ENCODE results near the gene GPHB5. TPM values are rescaled to one million over a fixed set of nuclear protein-coding genes. Genes with fewer than 3 reads are reported as not detected.

GPHB5 gene
- total RNA-seq, 1 donor from 2014 or later: not detected

DNA sequence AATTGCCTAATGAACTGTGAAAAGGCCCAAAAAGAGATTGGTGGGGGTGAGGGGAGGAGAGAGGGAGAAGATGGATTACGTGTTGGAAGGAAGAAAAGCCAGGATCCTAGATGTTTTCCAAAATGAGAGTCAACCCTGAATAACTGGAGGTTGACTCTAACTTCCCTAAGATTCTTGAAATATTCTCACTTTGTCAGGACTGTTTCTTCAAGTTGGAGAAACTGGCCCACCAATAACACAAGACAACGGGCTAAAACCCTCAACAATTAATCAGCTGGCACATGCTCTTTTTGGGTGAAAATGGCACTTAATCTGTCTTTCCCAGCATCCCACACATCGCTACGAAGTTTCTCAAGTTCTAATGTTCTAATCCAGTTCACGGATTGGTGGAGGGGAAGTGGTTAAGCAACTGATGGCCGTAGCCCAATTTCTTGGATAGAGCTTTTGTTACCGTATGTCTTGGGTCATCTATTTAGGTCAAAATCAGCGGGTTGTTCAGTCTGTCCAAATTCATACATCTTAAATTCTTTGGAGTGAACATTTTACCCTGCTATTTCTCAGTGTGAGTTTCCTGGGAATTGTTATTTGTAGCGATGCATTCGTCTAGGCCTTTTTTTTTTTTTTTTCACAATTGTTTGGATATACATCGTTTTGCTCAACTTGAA is 49.0 kb downstream of the GPHB5 start:
- H3K4me1 Mint-ChIP-seq (ENCODE audit: low read depth, unreplicated experiment): peaks cover 14% of the 10 kb centered on the region
- Histone ChIP-seq H3K4me2 (ENCODE audit: low read length) (no peak overlapping the region), H2AFZ (ENCODE audit: low read depth, low read length) (no peak overlapping the region), H3K9me3 (ENCODE audit: insufficient read depth, low read depth, low read length) (no peaks in the 10 kb centered on the region), H3K4me3 (ENCODE audit: insufficient read depth, low read depth, low read length) (no peak overlapping the region), H3K27me3 (ENCODE audit: insufficient read depth, low read length) (no peaks in the 10 kb centered on the region), H3K79me2 (ENCODE audit: insufficient read depth, low read length) (peaks cover 31% of the 10 kb centered on the region), H3K9ac (ENCODE audit: low read length) (no peak overlapping the region), H3K36me3 (ENCODE audit: insufficient read depth, low read length) (peaks cover 11% of the 10 kb centered on the region), H4K20me1 (ENCODE audit: insufficient read depth, low read length) (peaks cover 20% of the 10 kb centered on the region), H3K27ac (ENCODE audit: low read depth, low read length) (no peak overlapping the region), H3K4me1 (ENCODE audit: insufficient read depth, low read length) (no peaks in the 10 kb centered on the region)
- no peak overlapping the region for H3K27ac Mint-ChIP-seq (ENCODE audit: unreplicated experiment)
- DNase-seq (ENCODE audit: low read depth): peak; percentile 86
- no peak overlapping the region for H3K4me3 Mint-ChIP-seq (ENCODE audit: unreplicated experiment)
- H3K9me3 Mint-ChIP-seq (ENCODE audit: unreplicated experiment): peaks cover 2% of the 10 kb centered on the region
- peaks cover 19% of the 10 kb centered on the region for H3K36me3 Mint-ChIP-seq (ENCODE audit: low read depth, unreplicated experiment)
- TF ChIP-seq, protein P1, sequence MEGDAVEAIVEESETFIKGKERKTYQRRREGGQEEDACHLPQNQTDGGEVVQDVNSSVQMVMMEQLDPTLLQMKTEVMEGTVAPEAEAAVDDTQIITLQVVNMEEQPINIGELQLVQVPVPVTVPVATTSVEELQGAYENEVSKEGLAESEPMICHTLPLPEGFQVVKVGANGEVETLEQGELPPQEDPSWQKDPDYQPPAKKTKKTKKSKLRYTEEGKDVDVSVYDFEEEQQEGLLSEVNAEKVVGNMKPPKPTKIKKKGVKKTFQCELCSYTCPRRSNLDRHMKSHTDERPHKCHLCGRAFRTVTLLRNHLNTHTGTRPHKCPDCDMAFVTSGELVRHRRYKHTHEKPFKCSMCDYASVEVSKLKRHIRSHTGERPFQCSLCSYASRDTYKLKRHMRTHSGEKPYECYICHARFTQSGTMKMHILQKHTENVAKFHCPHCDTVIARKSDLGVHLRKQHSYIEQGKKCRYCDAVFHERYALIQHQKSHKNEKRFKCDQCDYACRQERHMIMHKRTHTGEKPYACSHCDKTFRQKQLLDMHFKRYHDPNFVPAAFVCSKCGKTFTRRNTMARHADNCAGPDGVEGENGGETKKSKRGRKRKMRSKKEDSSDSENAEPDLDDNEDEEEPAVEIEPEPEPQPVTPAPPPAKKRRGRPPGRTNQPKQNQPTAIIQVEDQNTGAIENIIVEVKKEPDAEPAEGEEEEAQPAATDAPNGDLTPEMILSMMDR (IDR thresholded peaks at IDR 0.05; ENCODE audit: insufficient read depth, low read depth, low read length): no peak
- TF ChIP-seq EZH2 (IDR thresholded peaks at IDR 0.05; ENCODE audit: insufficient read depth, low read length): no peak
- no peak for FAIRE-seq
- no peaks in the 10 kb centered on the region for H3K27me3 Mint-ChIP-seq (ENCODE audit: low read depth, unreplicated experiment)

DNA sequence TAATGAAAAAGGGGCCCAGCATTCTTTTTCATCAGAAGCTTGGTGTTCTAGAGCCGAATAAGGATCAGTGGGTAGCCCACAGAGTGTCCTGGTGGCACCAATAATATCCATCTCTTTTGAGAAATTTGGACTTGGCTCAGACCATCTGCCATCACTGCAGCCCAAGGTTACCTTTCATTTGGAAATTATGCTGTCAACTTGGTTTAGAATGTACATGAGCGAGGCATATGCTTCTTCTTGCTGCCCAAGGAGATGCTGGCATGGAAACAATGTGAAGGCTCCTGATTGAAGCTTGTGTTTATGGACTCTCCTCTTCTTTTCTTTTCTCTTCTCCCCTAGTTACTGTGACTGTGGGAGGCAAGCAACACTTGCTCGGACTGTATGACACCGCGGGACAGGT is 50.0 kb downstream of the GPHB5 start:
- Mint-ChIP-seq H3K4me3 (ENCODE audit: unreplicated experiment) (no peak overlapping the region), H3K27me3 (ENCODE audit: low read depth, unreplicated experiment) (no peaks in the 10 kb centered on the region), H3K36me3 (ENCODE audit: low read depth, unreplicated experiment) (peaks cover 17% of the 10 kb centered on the region), H3K27ac (ENCODE audit: unreplicated experiment) (no peak overlapping the region), H3K9me3 (ENCODE audit: unreplicated experiment) (peaks cover 3% of the 10 kb centered on the region), H3K4me1 (ENCODE audit: low read depth, unreplicated experiment) (peaks cover 14% of the 10 kb centered on the region)
- FAIRE-seq (no peak), DNase-seq (ENCODE audit: low read depth) (no peak)
- H3K79me2 ChIP-seq (ENCODE audit: insufficient read depth, low read length): peaks cover 40% of the 10 kb centered on the region
- no peak overlapping the region for H3K4me3 ChIP-seq (ENCODE audit: insufficient read depth, low read depth, low read length)
- no peak overlapping the region for H3K27ac ChIP-seq (ENCODE audit: low read depth, low read length)
- H4K20me1 ChIP-seq (ENCODE audit: insufficient read depth, low read length): peaks cover 25% of the 10 kb centered on the region
- no peak overlapping the region for H2AFZ ChIP-seq (ENCODE audit: low read depth, low read length)
- H3K27me3 ChIP-seq (ENCODE audit: insufficient read depth, low read length): no peaks in the 10 kb centered on the region
- no peak overlapping the region for H3K4me2 ChIP-seq (ENCODE audit: low read length)
- TF ChIP-seq, protein P1 (IDR thresholded peaks at IDR 0.05; ENCODE audit: insufficient read depth, low read depth, low read length): no peak
- no peak for TF ChIP-seq EZH2 (IDR thresholded peaks at IDR 0.05; ENCODE audit: insufficient read depth, low read length)
- no peaks in the 10 kb centered on the region for H3K4me1 ChIP-seq (ENCODE audit: insufficient read depth, low read length)
- no peak overlapping the region for H3K9ac ChIP-seq (ENCODE audit: low read length)
- no peaks in the 10 kb centered on the region for H3K9me3 ChIP-seq (ENCODE audit: insufficient read depth, low read depth, low read length)
- H3K36me3 ChIP-seq (ENCODE audit: insufficient read depth, low read length): peaks cover 8% of the 10 kb centered on the region

DNA sequence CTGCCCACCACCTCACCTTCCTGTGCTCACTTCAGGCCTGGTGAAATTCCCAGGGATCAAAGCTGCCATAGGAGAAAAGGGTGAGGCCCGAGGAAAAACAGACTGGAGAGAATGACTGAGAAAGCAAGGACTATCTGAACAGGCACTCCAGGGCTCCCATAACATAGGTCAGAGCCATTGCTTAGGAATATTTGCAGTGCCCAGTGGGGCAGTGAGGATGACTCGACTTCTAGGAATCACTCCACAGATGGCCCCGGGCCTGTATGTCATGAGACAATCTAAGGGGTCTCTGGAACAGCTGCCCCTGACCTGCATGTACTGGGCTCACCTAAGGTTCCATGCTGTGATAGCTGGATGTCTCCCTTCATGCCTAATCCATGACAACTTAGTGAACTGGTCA is 51.6 kb downstream of the GPHB5 start:
- H3K4me3 Mint-ChIP-seq (ENCODE audit: unreplicated experiment): no peak overlapping the region
- H2AFZ ChIP-seq (ENCODE audit: low read depth, low read length): no peak overlapping the region
- H4K20me1 ChIP-seq (ENCODE audit: insufficient read depth, low read length): peaks cover 25% of the 10 kb centered on the region
- H3K36me3 Mint-ChIP-seq (ENCODE audit: low read depth, unreplicated experiment): peaks cover 20% of the 10 kb centered on the region
- no peaks in the 10 kb centered on the region for H3K9me3 ChIP-seq (ENCODE audit: insufficient read depth, low read depth, low read length)
- H3K9me3 Mint-ChIP-seq (ENCODE audit: unreplicated experiment): peaks cover 3% of the 10 kb centered on the region
- H3K4me1 Mint-ChIP-seq (ENCODE audit: low read depth, unreplicated experiment): peaks cover 14% of the 10 kb centered on the region
- no peak for TF ChIP-seq EZH2 (IDR thresholded peaks at IDR 0.05; ENCODE audit: insufficient read depth, low read length)
- H3K27ac ChIP-seq (ENCODE audit: low read depth, low read length): no peak overlapping the region
- H3K79me2 ChIP-seq (ENCODE audit: insufficient read depth, low read length): peaks cover 47% of the 10 kb centered on the region
- no peaks in the 10 kb centered on the region for H3K36me3 ChIP-seq (ENCODE audit: insufficient read depth, low read length)
- peak overlapping the region; percentile 28 for H3K9ac ChIP-seq (ENCODE audit: low read length)
- no peaks in the 10 kb centered on the region for H3K27me3 ChIP-seq (ENCODE audit: insufficient read depth, low read length)
- no peaks in the 10 kb centered on the region for H3K27me3 Mint-ChIP-seq (ENCODE audit: low read depth, unreplicated experiment)
- H3K4me3 ChIP-seq (ENCODE audit: insufficient read depth, low read depth, low read length): no peak overlapping the region
- DNase-seq (ENCODE audit: low read depth) (peak; percentile 29), FAIRE-seq (no peak)
- H3K4me1 ChIP-seq (ENCODE audit: insufficient read depth, low read length): no peaks in the 10 kb centered on the region
- H3K27ac Mint-ChIP-seq (ENCODE audit: unreplicated experiment): no peak overlapping the region
- no peak overlapping the region for H3K4me2 ChIP-seq (ENCODE audit: low read length)
